ENCODE results near the gene PHAF1.

GRCh38 chr16:67089101-67089500 lies 20.6 kb upstream of the PHAF1 start:
- TF ChIP-seq PTBP1 (IDR thresholded peaks at IDR 0.05; ENCODE audit: low read depth, low read length, poor library complexity, severe bottlenecking) = no peak
- no peak for TF ChIP-seq BCLAF1 (IDR thresholded peaks at IDR 0.05)
- TF ChIP-seq MYC (CRISPR knock-in tag; IDR thresholded peaks at IDR 0.05; ENCODE audit: borderline replicate concordance) = no peak
- no peak for TF ChIP-seq PATZ1 (CRISPR knock-in tag; IDR thresholded peaks at IDR 0.05)
- TF ChIP-seq TFDP2 (CRISPR knock-in tag; IDR thresholded peaks at IDR 0.05) = no peak
- no peak for TF ChIP-seq CTCF (CRISPR knock-in tag; IDR thresholded peaks at IDR 0.05)
- TF ChIP-seq POLR2AphosphoS5 (IDR thresholded peaks at IDR 0.05; ENCODE audit: low read depth, low read length) = no peak

Measured in HepG2 (cell line).